Endothelial cell of umbilical vein (primary cell): Measurements from ENCODE around the gene PKP4. TPM values are rescaled to one million over a fixed set of nuclear protein-coding genes. Genes with fewer than 3 reads are reported as not detected.

ENCODE experiments used
- BruUV-seq: library from RNA; stranded (reverse); fragments of 400-500 nt; replicated peaks from 2 replicates; lab custom pipeline; 2021; lab: Mats Ljungman, UMichigan
- CTCF ChIA-PET: fragments of 300-600, 350-600 bp; sonication (Branson Sonifier 250); formaldehyde crosslinking; loops from one replicate; lab custom pipeline; 2021; ENCODE audit warnings: antibody characterized with exemption, inconsistent platforms; lab: Charles Lee
- POLR2A ChIA-PET: fragments of 300-600, 350-600 bp; sonication (Branson Sonifier 250); formaldehyde crosslinking; loops from one replicate; lab custom pipeline; 2021; ENCODE audit warnings: antibody characterized with exemption, inconsistent platforms; lab: Charles Lee
- DNase-seq: peaks from one replicate; pipeline ENCODE4 v3.0.0-alpha.2; 2011; ENCODE audit warnings: low read depth, low spot score
- FAIRE-seq: peaks from 2 replicates; lab custom pipeline; 2011; peaks lifted over from hg19 to GRCh38; lab: Jason Lieb, UNC
- H2AFZ ChIP-seq: 2 replicates; pipeline ENCODE4 v1.6.0; 2012; ENCODE audit warnings: low read depth, low read length, control low read depth, inconsistent platforms
- H3K27ac ChIP-seq: 2 replicates; pipeline ENCODE4 v1.5.1; 2011; ENCODE audit warnings: low read depth, mild to moderate bottlenecking, control low read depth, low read length, moderate library complexity; ENCODE audit not compliant: insufficient read depth
- H3K27me3 ChIP-seq, 2 experiments: 2 replicates each; pipeline versions ENCODE4 v1.6.0 to v1.6.1; 2011; ENCODE audit warnings: low read length in 2 of 2, mixed read lengths in 1 of 2; ENCODE audit not compliant: control insufficient read depth in 2 of 2, insufficient read depth in 2 of 2
- H3K36me3 ChIP-seq, 2 experiments: 2 replicates in 1 of 2; 3 replicates in 1 of 2; pipeline ENCODE4 v1.5.1; 2011; ENCODE audit warnings: low read length in 2 of 2, mild to moderate bottlenecking in 1 of 2, moderate library complexity in 1 of 2; ENCODE audit not compliant: control insufficient read depth in 2 of 2, insufficient read depth in 2 of 2; ENCODE audit errors: extremely low read depth in 1 of 2
- H3K4me1 ChIP-seq: 3 replicates; pipeline ENCODE4 v1.5.1; 2011; ENCODE audit warnings: mild to moderate bottlenecking, low read length; ENCODE audit not compliant: control insufficient read depth, insufficient read depth; ENCODE audit errors: extremely low read depth
- H3K4me2 ChIP-seq: 2 replicates; pipeline ENCODE4 v1.6.1; 2011; ENCODE audit warnings: low read length, control low read depth, mixed read lengths; ENCODE audit not compliant: insufficient read depth
- H3K4me3 ChIP-seq, 3 experiments: fragments of 200-600 bp in 1 of 3; sonication (generic), shearing (Covaris generic) in 1 of 3; replicated peaks in 1 of 3; 2 replicates each; pipeline ENCODE4 v1.5.1; 2011 to 2016; ENCODE audit warnings: control low read depth in 3 of 3, low read length in 3 of 3, mild to moderate bottlenecking in 2 of 3, inconsistent platforms in 1 of 3, low read depth in 1 of 3, moderate library complexity in 1 of 3; ENCODE audit not compliant: insufficient read depth in 1 of 3
- H3K79me2 ChIP-seq: 2 replicates; pipeline ENCODE4 v1.6.0; 2012; ENCODE audit warnings: low read length, inconsistent platforms; ENCODE audit not compliant: control insufficient read depth, insufficient read depth
- H3K9ac ChIP-seq: replicated peaks from 2 replicates; pipeline ENCODE3; 2011; ENCODE audit warnings: low read length, control low read depth; ENCODE audit not compliant: insufficient read depth; ENCODE audit errors: extremely low read depth
- H3K9me1 ChIP-seq: replicated peaks from 3 replicates; pipeline ENCODE4 v1.6.0; 2011; ENCODE audit warnings: mild to moderate bottlenecking, low read length; ENCODE audit not compliant: control insufficient read depth, insufficient read depth; ENCODE audit errors: extremely low read depth
- H3K9me3 ChIP-seq: replicated peaks from 2 replicates; pipeline ENCODE4 v1.5.1; 2012; ENCODE audit warnings: low read length, inconsistent platforms; ENCODE audit not compliant: control insufficient read depth, insufficient read depth
- H4K20me1 ChIP-seq: replicated peaks from 2 replicates; pipeline ENCODE3; 2011; ENCODE audit warnings: mild to moderate bottlenecking, low read length; ENCODE audit not compliant: control insufficient read depth, insufficient read depth; ENCODE audit errors: extremely low read depth
- CTCF ChIP-seq, 2 donors: IDR thresholded peaks; 1 replicate in 1 of 2; 2 replicates in 1 of 2; pipeline ENCODE4 v1.5.1; 2011; ENCODE audit warnings: low read length in 2 of 2, mild to moderate bottlenecking in 2 of 2, moderate library complexity in 2 of 2, control low read depth in 1 of 2, inconsistent platforms in 1 of 2, low read depth in 1 of 2; ENCODE audit not compliant: insufficient read depth in 1 of 2; ENCODE audit errors: extremely low read depth in 1 of 2
- EZH2 ChIP-seq: IDR thresholded peaks from 2 replicates; pipeline ENCODE4 v1.6.1; 2012; ENCODE audit warnings: borderline replicate concordance, low read depth, mild to moderate bottlenecking, moderate library complexity, low read length, inconsistent platforms; ENCODE audit not compliant: severe bottlenecking
- FOS ChIP-seq: IDR thresholded peaks from 2 replicates; pipeline ENCODE4 v1.6.1; 2011; ENCODE audit warnings: mild to moderate bottlenecking, low read length, moderate library complexity, borderline replicate concordance; ENCODE audit not compliant: insufficient read depth
- GATA2 ChIP-seq: IDR thresholded peaks from 2 replicates; pipeline ENCODE4 v1.7.0; 2011; ENCODE audit warnings: low read depth, mild to moderate bottlenecking, moderate library complexity, mixed read lengths, low read length; ENCODE audit not compliant: insufficient read length, insufficient read depth
- JUN ChIP-seq: IDR thresholded peaks from 2 replicates; pipeline ENCODE4 v1.6.1; 2011; ENCODE audit warnings: borderline replicate concordance, low read depth; ENCODE audit not compliant: insufficient read length, insufficient read depth
- MAX ChIP-seq: IDR thresholded peaks from 2 replicates; pipeline ENCODE4 v1.6.1; 2011; ENCODE audit not compliant: insufficient read depth, insufficient read length
- MYC ChIP-seq: IDR thresholded peaks from one replicate; pipeline ENCODE4 v1.6.1; 2011; ENCODE audit warnings: mild to moderate bottlenecking, low read depth, low read length
- POLR2A ChIP-seq: IDR thresholded peaks from 2 replicates; pipeline ENCODE4 v1.6.1; 2012; ENCODE audit warnings: low read depth, mild to moderate bottlenecking, control low read depth, low read length
- POLR2AphosphoS5 ChIP-seq: IDR thresholded peaks from 2 replicates; pipeline ENCODE4 v1.6.1; 2012; ENCODE audit warnings: low read depth, mild to moderate bottlenecking, control low read depth, low read length, moderate library complexity; ENCODE audit not compliant: insufficient read depth
- dilution Hi-C: fragments of 300-500 bp; cut with MboI; formaldehyde crosslinking; loops from one replicate; pipeline ENCODE4 v1.15.0; 2019; ENCODE audit warnings: low sequenced_read_pairs; ENCODE audit not compliant: extremely low pct_ligation_motif_present
- intact Hi-C: fragments of 100-400 bp; cut with micrococcal nuclease; formaldehyde crosslinking; loops from one replicate; pipeline ENCODE4 v1.10.0; 2022
- polyA plus RNA-seq, 4 experiments: library from polyadenylated mRNA; depleted of rRNA in 3 of 4; stranded (reverse) in 3 of 4; unstranded in 1 of 4; fragments of >200 nt; gene quantifications; 2 replicates each; pipeline versions ENCODE4 v1.2.1 to v1.2.3, GENCODE V29; 2011 to 2012; ENCODE audit warnings: missing spikeins in 1 of 4
- total RNA-seq: library from RNA; stranded (reverse); gene quantifications from 2 replicates; pipeline ENCODE4 v1.2.3, GENCODE V29; 2021

The PKP4 gene
- total and polyA plus RNA-seq, 2 donors (not counting 3 experiments of a cell fraction or from before 2014, with no cell fraction given) = 35.4 to 68.5 TPM

GRCh38 chr2:158729873-158730620, 273.3 kb downstream of the PKP4 start:
- Histone ChIP-seq H3K36me3 (no peaks in the 10 kb centered on the region), H3K4me3 (no peak overlapping the region), H3K4me1 (no peaks in the 10 kb centered on the region), H2AFZ (no peak overlapping the region), H3K9ac (no peak overlapping the region), H3K9me1 (no peaks in the 10 kb centered on the region), H3K79me2 (no peaks in the 10 kb centered on the region), H3K9me3 (no peaks in the 10 kb centered on the region), H4K20me1 (no peaks in the 10 kb centered on the region), H3K27ac (no peak overlapping the region), H3K4me2 (no peak overlapping the region), H3K27me3 (peaks cover 0 to 10% of the 10 kb centered on the region in 2 experiments)
- ChIA-PET CTCF (interaction anchor here (1.3 to 2.1 kb wide), 4 partner anchors 11 to 24 kb away, joined by 4 to 8 read pairs (median 6); no protein-coding TSS in a partner anchor), POLR2A (no interaction called here)
- dilution Hi-C loops = no loop called here
- DNase-seq (no peak), FAIRE-seq (no peak)
- no TSS peak for BruUV-seq
- intact Hi-C loops = no loop called here
- TF ChIP-seq EZH2 (no peak), POLR2AphosphoS5 (no peak), JUN (no peak), CTCF (IDR thresholded peaks at IDR 0.05; ENCODE audit: extremely low read depth in 1 of 2, insufficient read depth in 1 of 2, low read depth in 1 of 2, low read length in 2 of 2) (no peak), MAX (no peak), FOS (no peak), GATA2 (no peak), POLR2A (no peak), MYC (no peak)
